Transverse colon (tissue), 4 donors: ENCODE data around the gene PLCL1. TPM values are rescaled to one million over a fixed set of nuclear protein-coding genes. Genes with fewer than 3 reads are reported as not detected.
"Not testable (repeated sequence)": the region's sequence is repeated elsewhere in the genome, so short reads cannot be mapped to it uniquely, and the experiment has no call there.

Experiments
- DNase-seq: peaks from one replicate; pipeline ENCODE4 v3.0.0-alpha.2; 2019
- H3K27ac ChIP-seq, 4 donors: fragments of 200-600 bp; sonication (generic); 2 replicates each; pipeline ENCODE4 v1.5.1; 2016 to 2018; ENCODE audit warnings: inconsistent platforms in 4 of 4
- H3K27me3 ChIP-seq: fragments of 200-600 bp; sonication (generic); 2 replicates; pipeline ENCODE4 v1.5.1; 2017; ENCODE audit warnings: inconsistent platforms
- H3K36me3 ChIP-seq, 4 donors: fragments of 200-600 bp; sonication (generic); 2 replicates each; pipeline ENCODE4 v1.5.1; 2017 to 2019; ENCODE audit warnings: inconsistent platforms in 4 of 4
- H3K4me1 ChIP-seq, 4 donors: fragments of 200-600 bp; sonication (generic); 2 replicates each; pipeline ENCODE4 v1.5.1; 2017 to 2020; ENCODE audit warnings: inconsistent platforms in 4 of 4
- H3K4me3 ChIP-seq, 4 donors: fragments of 200-600 bp; sonication (generic); 1 replicate in 1 of 4; 2 replicates in 3 of 4; pipeline versions ENCODE4 v1.5.1 to v1.6.1; 2017 to 2019; ENCODE audit warnings: inconsistent platforms in 4 of 4
- H3K9me3 ChIP-seq, 2 donors: fragments of 200-600 bp; sonication (generic); 2 replicates each; pipeline ENCODE4 v1.5.1; 2017 to 2019; ENCODE audit warnings: inconsistent platforms in 2 of 2
- EP300 ChIP-seq: sonication (generic); formaldehyde crosslinking; IDR thresholded peaks from one replicate; pipeline ENCODE4 v1.6.1; 2017; ENCODE audit warnings: antibody characterized with exemption, low read depth
- POLR2A ChIP-seq: fragments of 450-650 bp; IDR thresholded peaks from one replicate; pipeline ENCODE4 v1.6.1; 2016; ENCODE audit warnings: antibody characterized with exemption, mild to moderate bottlenecking, moderate library complexity
- POLR2AphosphoS5 ChIP-seq, 3 donors: sonication (generic); formaldehyde crosslinking; IDR thresholded peaks; one replicate each; pipeline ENCODE4 v1.6.1; 2016; ENCODE audit warnings: antibody characterized with exemption in 3 of 3
- WGBS, 2 donors: methylation state at CpG; one replicate each; pipeline ENCODE4 v1.1.5; 2018; ENCODE audit warnings: low coverage in 1 of 2; 5-methylcytosine and 5-hydroxymethylcytosine counted together
- in situ Hi-C, 4 donors: fragments of 200-750 bp; cut with MboI; loops; one replicate each; pipeline versions ENCODE4 v1.15.0 to v1.15.1; 2017; ENCODE audit warnings: low sequenced_read_pairs in 3 of 4, low pct_ligation_motif_present in 1 of 4, low pct_unique_long_range_greater_than_20kb in 1 of 4
- intact Hi-C: fragments of 100-400 bp; cut with DNase I; formaldehyde crosslinking; loops from one replicate; pipeline ENCODE4 v1.15.1; 2023; ENCODE audit warnings: low total_unique reads
- total RNA-seq, 4 donors: library from RNA; depleted of rRNA; stranded (reverse); fragments of >200 nt; gene quantifications; one replicate each; pipeline ENCODE4 v1.1.0, GENCODE V29; 2016
- TF ChIP-seq, protein P1 (sequence below), 5 experiments: fragments of 200-600 bp in 3 of 5; fragments of 450-650 bp in 2 of 5; sonication (generic) in 3 of 5; IDR thresholded peaks; 1 replicate in 2 of 5; 2 replicates in 3 of 5; pipeline ENCODE4 v1.5.1; 2016 to 2017; ENCODE audit warnings: antibody characterized with exemption in 5 of 5, inconsistent platforms in 3 of 5, mild to moderate bottlenecking in 2 of 5, moderate library complexity in 1 of 5

The PLCL1 gene
- total RNA-seq, 4 donors from 2014 or later: 0.20 to 7.1 (median 5.3) TPM

DNA sequence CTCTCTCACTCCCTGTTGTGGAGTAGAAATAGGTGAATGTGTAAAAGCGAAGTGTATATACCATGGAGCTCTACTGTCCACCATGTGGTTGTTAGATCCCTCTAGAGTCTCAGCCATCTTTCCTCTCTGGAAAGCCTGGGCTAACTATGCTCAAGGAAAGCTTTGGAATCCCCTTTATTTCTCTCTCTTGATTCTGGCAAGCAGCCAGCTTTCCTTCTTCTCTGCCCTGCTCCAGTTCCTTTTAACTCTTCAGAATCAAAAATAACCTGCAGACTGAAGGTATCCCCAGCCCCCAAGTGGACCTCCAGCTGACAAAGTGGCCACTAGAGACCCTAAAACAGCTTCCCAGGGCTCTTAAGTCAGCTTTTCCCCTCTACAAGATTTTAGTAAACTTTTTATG lies 381.9 kb downstream of the PLCL1 start:
- no peak for DNase-seq
- no peak overlapping the region for H3K27ac ChIP-seq
- H3K4me3 ChIP-seq: no peak overlapping the region
- in situ Hi-C loops (no loop called here), intact Hi-C loops (no loop called here)
- no peaks in the 10 kb centered on the region for H3K27me3 ChIP-seq
- WGBS, 2 donors: 76 to 83% methylated on average over 1 of the region's 1 CpG
- TF ChIP-seq, protein P1, sequence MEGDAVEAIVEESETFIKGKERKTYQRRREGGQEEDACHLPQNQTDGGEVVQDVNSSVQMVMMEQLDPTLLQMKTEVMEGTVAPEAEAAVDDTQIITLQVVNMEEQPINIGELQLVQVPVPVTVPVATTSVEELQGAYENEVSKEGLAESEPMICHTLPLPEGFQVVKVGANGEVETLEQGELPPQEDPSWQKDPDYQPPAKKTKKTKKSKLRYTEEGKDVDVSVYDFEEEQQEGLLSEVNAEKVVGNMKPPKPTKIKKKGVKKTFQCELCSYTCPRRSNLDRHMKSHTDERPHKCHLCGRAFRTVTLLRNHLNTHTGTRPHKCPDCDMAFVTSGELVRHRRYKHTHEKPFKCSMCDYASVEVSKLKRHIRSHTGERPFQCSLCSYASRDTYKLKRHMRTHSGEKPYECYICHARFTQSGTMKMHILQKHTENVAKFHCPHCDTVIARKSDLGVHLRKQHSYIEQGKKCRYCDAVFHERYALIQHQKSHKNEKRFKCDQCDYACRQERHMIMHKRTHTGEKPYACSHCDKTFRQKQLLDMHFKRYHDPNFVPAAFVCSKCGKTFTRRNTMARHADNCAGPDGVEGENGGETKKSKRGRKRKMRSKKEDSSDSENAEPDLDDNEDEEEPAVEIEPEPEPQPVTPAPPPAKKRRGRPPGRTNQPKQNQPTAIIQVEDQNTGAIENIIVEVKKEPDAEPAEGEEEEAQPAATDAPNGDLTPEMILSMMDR (IDR thresholded peaks at IDR 0.05): no peak
- no peak for TF ChIP-seq POLR2A
- no peak for TF ChIP-seq EP300
- TF ChIP-seq POLR2AphosphoS5 (IDR thresholded peaks at IDR 0.05): no peak
- H3K4me1 ChIP-seq: no peaks in the 10 kb centered on the region
- no peaks in the 10 kb centered on the region for H3K9me3 ChIP-seq
- H3K36me3 ChIP-seq: no peaks in the 10 kb centered on the region

DNA sequence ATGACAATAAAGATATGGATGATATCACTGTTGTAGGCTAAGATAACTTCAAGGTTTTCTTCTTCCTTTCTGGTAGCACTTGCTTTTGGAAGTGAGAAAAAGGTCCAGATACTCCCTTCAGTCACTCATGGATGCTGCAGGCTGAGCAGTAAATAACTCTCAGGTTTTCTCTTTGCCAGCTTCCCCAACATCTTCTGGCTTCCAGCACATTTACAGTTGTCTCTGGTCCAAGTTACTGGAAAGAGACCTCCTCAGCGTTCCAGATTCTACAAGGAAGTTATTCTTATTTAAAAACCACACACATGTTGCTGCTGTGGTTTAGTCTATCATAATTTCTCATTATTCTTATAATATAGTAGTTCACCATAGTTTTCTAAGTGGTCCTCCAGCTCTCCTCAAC lies 383.4 kb downstream of the PLCL1 start:
- TF ChIP-seq, protein P1 (IDR thresholded peaks at IDR 0.05): no peak
- no peak for TF ChIP-seq POLR2A
- TF ChIP-seq EP300: no peak
- no peak for TF ChIP-seq POLR2AphosphoS5 (IDR thresholded peaks at IDR 0.05)
- H3K36me3 ChIP-seq: no peaks in the 10 kb centered on the region
- intact Hi-C loops: no loop called here
- DNase-seq: no peak
- in situ Hi-C loops: no loop called here
- H3K27ac ChIP-seq: no peak overlapping the region
- H3K4me3 ChIP-seq: no peak overlapping the region
- H3K9me3 ChIP-seq: no peaks in the 10 kb centered on the region
- no peaks in the 10 kb centered on the region for H3K4me1 ChIP-seq
- WGBS, 2 donors: 42 to 55% methylated on average over 1 of the region's 1 CpG
- no peaks in the 10 kb centered on the region for H3K27me3 ChIP-seq

DNA sequence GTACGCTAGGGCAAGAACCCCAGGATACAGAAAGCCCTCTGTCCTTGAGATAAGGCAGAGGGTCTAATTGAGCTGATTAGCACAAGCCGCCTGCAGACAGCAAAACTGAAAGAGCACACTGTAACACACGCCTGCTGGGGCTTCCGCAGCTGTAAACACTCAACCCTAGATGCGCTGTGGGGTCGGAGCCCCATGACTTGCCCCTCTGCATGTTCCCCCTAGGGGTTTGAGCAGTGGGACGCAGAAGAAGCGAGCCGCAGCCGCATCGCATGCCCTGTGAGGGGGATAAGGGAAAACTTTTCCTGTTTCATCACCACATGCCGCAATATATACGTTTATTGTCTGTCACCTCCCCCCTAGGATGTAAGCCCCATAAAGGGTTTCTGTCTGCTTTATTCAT lies 384.6 kb downstream of the PLCL1 start:
- in situ Hi-C loops (no loop called here), intact Hi-C loops (no loop called here)
- no peak overlapping the region for H3K27ac ChIP-seq
- 85% methylated on average over 13 of the region's 13 CpGs; no CpG with 5 or more reads in 1 of the 2 donors for WGBS, 2 donors
- H3K9me3 ChIP-seq: no peaks in the 10 kb centered on the region
- no peaks in the 10 kb centered on the region for H3K27me3 ChIP-seq
- H3K4me1 ChIP-seq: no peaks in the 10 kb centered on the region
- H3K4me3 ChIP-seq: no peak overlapping the region
- H3K36me3 ChIP-seq: no peaks in the 10 kb centered on the region
- TF ChIP-seq, protein P1 (IDR thresholded peaks at IDR 0.05): no peak
- TF ChIP-seq POLR2A (no peak), EP300 (no peak), POLR2AphosphoS5 (IDR thresholded peaks at IDR 0.05) (no peak)
- no peak for DNase-seq

DNA sequence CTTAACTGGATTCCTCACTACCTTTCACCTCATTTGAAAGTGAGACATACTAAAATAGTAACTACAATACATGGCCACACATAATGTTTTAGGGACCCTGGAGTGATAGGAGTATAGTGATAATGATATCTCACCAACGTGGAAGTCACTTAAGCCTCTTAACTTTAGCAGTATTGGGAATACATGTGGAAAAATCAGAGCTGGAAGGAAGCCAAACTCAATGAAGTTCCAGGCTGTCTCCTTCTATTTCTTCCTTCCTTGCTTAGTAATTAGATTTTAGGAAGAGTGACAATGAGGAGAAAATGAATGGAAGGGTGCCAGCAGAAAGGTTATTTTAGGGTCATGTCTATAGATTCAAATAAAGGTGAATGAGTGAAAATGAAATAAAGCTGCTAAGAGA lies 387.3 kb downstream of the PLCL1 start:
- 0 to 8% methylated on average over 1 of the region's 1 CpG for WGBS, 2 donors
- in situ Hi-C loops: no loop called here
- H3K4me1 ChIP-seq: no peaks in the 10 kb centered on the region

DNA sequence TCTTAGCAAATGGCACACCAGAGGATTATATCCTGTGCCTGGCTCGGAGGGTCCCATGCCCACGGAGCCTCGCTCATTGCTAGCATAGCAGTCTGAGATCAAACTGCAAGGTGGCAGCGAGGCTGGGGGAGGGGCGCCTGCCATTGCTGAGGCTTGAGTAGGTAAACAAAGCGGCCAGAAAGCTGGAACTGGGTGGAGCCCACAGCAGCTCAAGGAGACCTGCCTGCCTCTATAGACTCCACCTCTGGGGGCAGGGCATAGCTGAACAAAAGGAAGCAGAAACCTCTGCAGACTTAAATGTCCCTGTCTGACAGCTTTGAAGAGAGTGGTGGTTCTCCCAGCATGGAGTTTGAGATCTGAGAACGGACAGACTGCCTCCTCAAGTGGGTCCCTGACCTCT lies 392.2 kb downstream of the PLCL1 start:
- H3K36me3 ChIP-seq, H3K9me3 ChIP-seq, H3K27ac ChIP-seq, H3K27me3 ChIP-seq, in situ Hi-C loops, DNase-seq, intact Hi-C loops, H3K4me3 ChIP-seq, H3K4me1 ChIP-seq: not testable (repeated sequence)
- WGBS, 2 donors: 78% methylated on average over 7 of the region's 7 CpGs; no CpG with 5 or more reads in 1 of the 2 donors

More for the DNA sequence above, 387.3 kb downstream of the PLCL1 start:
- Histone ChIP-seq H3K9me3 (no peaks in the 10 kb centered on the region), H3K4me3 (no peak overlapping the region), H3K27me3 (no peaks in the 10 kb centered on the region), H3K36me3 (no peaks in the 10 kb centered on the region), H3K27ac (no peak overlapping the region)
- no peak for TF ChIP-seq POLR2AphosphoS5 (IDR thresholded peaks at IDR 0.05)
- no peak for TF ChIP-seq POLR2A
- no peak for TF ChIP-seq EP300
- TF ChIP-seq, protein P1 (IDR thresholded peaks at IDR 0.05): no peak
- no peak for DNase-seq
- intact Hi-C loops: no loop called here
